ENCODE data around the gene L1TD1. TPM values are rescaled to one million over a fixed set of nuclear protein-coding genes. Genes with fewer than 3 reads are reported as not detected.
"Not testable (repeated sequence)": the region's sequence is repeated elsewhere in the genome, so short reads cannot be mapped to it uniquely, and the experiment has no call there.

Gene L1TD1
- total and polyA plus RNA-seq, 2 donors (not counting 3 experiments of a cell fraction or from before 2014, with no cell fraction given), result 0.01 TPM; not detected in 1

- no peaks in the 10 kb centered on the region for H3K9me1 ChIP-seq (replicated peaks; ENCODE audit: control insufficient read depth, extremely low read depth, insufficient read depth, low read length)
- dilution Hi-C loops (cut with MboI; ENCODE audit: extremely low pct_ligation_motif_present, low sequenced_read_pairs), result no loop called here
These were observed 43.9 kb downstream of the L1TD1 start for GRCh38 chr1:62238507-62238906.

DNA sequence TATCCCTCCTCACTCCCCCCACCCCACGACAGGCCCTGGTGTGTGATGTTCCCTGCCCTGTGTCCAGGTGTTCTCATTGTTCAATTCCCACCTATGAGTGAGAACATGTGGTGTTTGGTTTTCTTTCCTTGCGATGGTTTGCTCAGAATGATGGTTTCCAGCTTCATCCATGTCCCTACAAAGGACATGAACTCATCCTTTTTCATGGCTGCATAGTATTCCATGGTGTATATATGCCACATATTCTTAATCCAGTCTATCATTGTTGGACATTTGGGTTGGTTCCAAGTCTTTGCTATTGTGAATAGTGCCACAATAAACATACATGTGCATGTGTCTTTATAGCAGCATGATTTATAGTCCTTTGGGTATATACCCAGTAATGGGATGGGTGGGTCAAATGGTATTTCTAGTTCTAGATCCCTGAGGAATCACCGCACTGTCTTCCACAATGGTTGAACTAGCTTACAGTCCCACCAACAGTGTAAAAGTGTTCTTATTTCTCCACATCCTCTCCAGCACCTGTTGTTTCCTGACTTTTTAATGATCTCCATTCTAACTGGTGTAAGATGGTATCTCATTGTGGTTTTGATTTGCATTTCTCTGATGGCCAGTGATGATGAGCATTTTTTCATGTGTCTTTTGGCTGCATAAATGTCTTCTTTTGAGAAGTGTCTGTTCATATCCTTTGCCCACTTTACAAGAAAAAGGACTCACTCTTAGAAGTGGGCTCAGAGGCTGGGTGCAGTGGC lies 45.2 kb downstream of the L1TD1 start:
- H3K79me2 ChIP-seq (ENCODE audit: control insufficient read depth, insufficient read depth, low read length); POLR2A ChIA-PET; H3K4me2 ChIP-seq (ENCODE audit: insufficient read depth, low read length); BruUV-seq (replicated peaks); H3K9me3 ChIP-seq (replicated peaks; ENCODE audit: control insufficient read depth, insufficient read depth, low read length); intact Hi-C loops (cut with micrococcal nuclease); H3K9me1 ChIP-seq (replicated peaks; ENCODE audit: control insufficient read depth, extremely low read depth, insufficient read depth, low read length); H3K27me3 ChIP-seq (ENCODE audit: control insufficient read depth in 2 of 2, insufficient read depth in 2 of 2, low read length in 2 of 2); H3K4me3 ChIP-seq (replicated peaks in 1 of 3; ENCODE audit: insufficient read depth in 1 of 3, low read depth in 1 of 3, low read length in 3 of 3); H3K4me1 ChIP-seq (ENCODE audit: control insufficient read depth, extremely low read depth, insufficient read depth, low read length); FAIRE-seq; H2AFZ ChIP-seq (ENCODE audit: low read depth, low read length); H3K27ac ChIP-seq (ENCODE audit: insufficient read depth, low read depth, low read length); H4K20me1 ChIP-seq (replicated peaks; ENCODE audit: control insufficient read depth, extremely low read depth, insufficient read depth, low read length); H3K9ac ChIP-seq (replicated peaks; ENCODE audit: extremely low read depth, insufficient read depth, low read length); CTCF ChIA-PET; DNase-seq (ENCODE audit: low read depth, low spot score); H3K36me3 ChIP-seq (ENCODE audit: control insufficient read depth in 2 of 2, extremely low read depth in 1 of 2, insufficient read depth in 2 of 2, low read length in 2 of 2); dilution Hi-C loops (cut with MboI; ENCODE audit: extremely low pct_ligation_motif_present, low sequenced_read_pairs): not testable (repeated sequence)

More at GRCh38 chr1:62238507-62238906, 43.9 kb downstream of the L1TD1 start:
- FAIRE-seq, result no peak
- no peak overlapping the region for H3K27ac ChIP-seq (ENCODE audit: insufficient read depth, low read depth, low read length)
- H3K9me3 ChIP-seq (replicated peaks; ENCODE audit: control insufficient read depth, insufficient read depth, low read length), result no peaks in the 10 kb centered on the region
- H3K4me3 ChIP-seq (replicated peaks in 1 of 3; ENCODE audit: insufficient read depth in 1 of 3, low read depth in 1 of 3, low read length in 3 of 3), result no peak overlapping the region
- intact Hi-C loops (cut with micrococcal nuclease), result no loop called here
- H3K79me2 ChIP-seq (ENCODE audit: control insufficient read depth, insufficient read depth, low read length), result no peaks in the 10 kb centered on the region
- H3K9ac ChIP-seq (replicated peaks; ENCODE audit: extremely low read depth, insufficient read depth, low read length), result no peak overlapping the region
- no peaks in the 10 kb centered on the region for H3K27me3 ChIP-seq (ENCODE audit: control insufficient read depth in 2 of 2, insufficient read depth in 2 of 2, low read length in 2 of 2)
- no peaks in the 10 kb centered on the region for H3K36me3 ChIP-seq (ENCODE audit: control insufficient read depth in 2 of 2, extremely low read depth in 1 of 2, insufficient read depth in 2 of 2, low read length in 2 of 2)
- H3K4me2 ChIP-seq (ENCODE audit: insufficient read depth, low read length), result no peak overlapping the region
- no peaks in the 10 kb centered on the region for H4K20me1 ChIP-seq (replicated peaks; ENCODE audit: control insufficient read depth, extremely low read depth, insufficient read depth, low read length)
- CTCF ChIA-PET, result no interaction called here
- TF ChIP-seq EZH2 (IDR thresholded peaks at IDR 0.05; ENCODE audit: borderline replicate concordance, low read depth, low read length, severe bottlenecking) (no peak), MYC (IDR thresholded peaks at IDR 0.05; ENCODE audit: low read depth, low read length) (no peak), POLR2AphosphoS5 (IDR thresholded peaks at IDR 0.05; ENCODE audit: insufficient read depth, low read depth, low read length) (no peak), JUN (IDR thresholded peaks at IDR 0.05; ENCODE audit: borderline replicate concordance, insufficient read depth, insufficient read length, low read depth) (no peak), FOS (IDR thresholded peaks at IDR 0.05; ENCODE audit: borderline replicate concordance, insufficient read depth, low read length) (no peak), GATA2 (IDR thresholded peaks at IDR 0.05; ENCODE audit: insufficient read depth, insufficient read length, low read depth, low read length) (no peak), POLR2A (IDR thresholded peaks at IDR 0.05; ENCODE audit: low read depth, low read length) (no peak), MAX (IDR thresholded peaks at IDR 0.05; ENCODE audit: insufficient read depth, insufficient read length) (no peak)
- TF ChIP-seq, protein P1, sequence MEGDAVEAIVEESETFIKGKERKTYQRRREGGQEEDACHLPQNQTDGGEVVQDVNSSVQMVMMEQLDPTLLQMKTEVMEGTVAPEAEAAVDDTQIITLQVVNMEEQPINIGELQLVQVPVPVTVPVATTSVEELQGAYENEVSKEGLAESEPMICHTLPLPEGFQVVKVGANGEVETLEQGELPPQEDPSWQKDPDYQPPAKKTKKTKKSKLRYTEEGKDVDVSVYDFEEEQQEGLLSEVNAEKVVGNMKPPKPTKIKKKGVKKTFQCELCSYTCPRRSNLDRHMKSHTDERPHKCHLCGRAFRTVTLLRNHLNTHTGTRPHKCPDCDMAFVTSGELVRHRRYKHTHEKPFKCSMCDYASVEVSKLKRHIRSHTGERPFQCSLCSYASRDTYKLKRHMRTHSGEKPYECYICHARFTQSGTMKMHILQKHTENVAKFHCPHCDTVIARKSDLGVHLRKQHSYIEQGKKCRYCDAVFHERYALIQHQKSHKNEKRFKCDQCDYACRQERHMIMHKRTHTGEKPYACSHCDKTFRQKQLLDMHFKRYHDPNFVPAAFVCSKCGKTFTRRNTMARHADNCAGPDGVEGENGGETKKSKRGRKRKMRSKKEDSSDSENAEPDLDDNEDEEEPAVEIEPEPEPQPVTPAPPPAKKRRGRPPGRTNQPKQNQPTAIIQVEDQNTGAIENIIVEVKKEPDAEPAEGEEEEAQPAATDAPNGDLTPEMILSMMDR (IDR thresholded peaks at IDR 0.05; ENCODE audit: extremely low read depth in 1 of 2, insufficient read depth in 1 of 2, low read depth in 1 of 2, low read length in 2 of 2), result no peak
- no peak for DNase-seq (ENCODE audit: low read depth, low spot score)
- H2AFZ ChIP-seq (ENCODE audit: low read depth, low read length), result no peak overlapping the region
- POLR2A ChIA-PET, result no interaction called here
- no peaks in the 10 kb centered on the region for H3K4me1 ChIP-seq (ENCODE audit: control insufficient read depth, extremely low read depth, insufficient read depth, low read length)
- no TSS peak for BruUV-seq (replicated peaks)
